EL (cell line): ENCODE data around the gene THOC3.
"Not testable (repeated sequence)": the region's sequence is repeated elsewhere in the genome, so short reads cannot be mapped to it uniquely, and the experiment has no call there.

ENCODE experiments used
- DNase-seq: peaks from one replicate; pipeline ENCODE4 v3.0.0-alpha.2; 2016

The THOC3 gene

GRCh38 chr5:175967471-175968372 is at the start of gene THOC3:
Gene THOC3, minus strand, starts transcription at chr5:175968315. Its CDS starts 107 bp downstream, at chr5:175968208.
- peak; percentile 77 for DNase-seq

- not testable (repeated sequence) for DNase-seq
Measured at GRCh38 chr5:176017324-176017723, 49.2 kb upstream of the THOC3 start.

GRCh38 chr5:176014360-176014759 is 46.2 kb upstream of the THOC3 start:
- not testable (repeated sequence) for DNase-seq

GRCh38 chr5:176011088-176011487 is 43.0 kb upstream of the THOC3 start:
- DNase-seq = not testable (repeated sequence)

GRCh38 chr5:176010202-176010601 is 42.1 kb upstream of the THOC3 start:
- DNase-seq = not testable (repeated sequence)

- not testable (repeated sequence) for DNase-seq
Measured at GRCh38 chr5:176007220-176007619, 39.1 kb upstream of the THOC3 start.

- not testable (repeated sequence) for DNase-seq
Measured at GRCh38 chr5:176006819-176007218, 38.7 kb upstream of the THOC3 start.

GRCh38 chr5:175997979-175998378 is 29.9 kb upstream of the THOC3 start:
- not testable (repeated sequence) for DNase-seq

- not testable (repeated sequence) for DNase-seq
Measured at GRCh38 chr5:175997495-175997894, 29.4 kb upstream of the THOC3 start.

- DNase-seq = not testable (repeated sequence)
Measured at GRCh38 chr5:175996791-175997190, 28.7 kb upstream of the THOC3 start.

- DNase-seq = not testable (repeated sequence)
Measured at GRCh38 chr5:175995506-175995905, 27.4 kb upstream of the THOC3 start.

GRCh38 chr5:175979371-175979995 is 11.4 kb upstream of the THOC3 start:
- not testable (repeated sequence) for DNase-seq

GRCh38 chr5:175968381-175968780 is 266 bp upstream of the THOC3 start:
- not testable (repeated sequence) for DNase-seq

- DNase-seq = not testable (repeated sequence)
Measured at GRCh38 chr5:175962329-175962728, 5.8 kb downstream of the THOC3 start.

GRCh38 chr5:175960228-175960627 is 7.9 kb downstream of the THOC3 start:
- not testable (repeated sequence) for DNase-seq

GRCh38 chr5:175958515-175958914 is 9.6 kb downstream of the THOC3 start:
- not testable (repeated sequence) for DNase-seq

GRCh38 chr5:175954107-175954506 is 14.0 kb downstream of the THOC3 start:
- not testable (repeated sequence) for DNase-seq

- not testable (repeated sequence) for DNase-seq
Measured at GRCh38 chr5:175952810-175953209, 15.3 kb downstream of the THOC3 start.

GRCh38 chr5:175951339-175951969 is 16.7 kb downstream of the THOC3 start:
- DNase-seq = not testable (repeated sequence)

- not testable (repeated sequence) for DNase-seq
Measured at GRCh38 chr5:175948329-175949108, 19.6 kb downstream of the THOC3 start.

- DNase-seq = not testable (repeated sequence)
Measured at GRCh38 chr5:175943253-175943652, 24.9 kb downstream of the THOC3 start.

GRCh38 chr5:175940632-175941031 is 27.5 kb downstream of the THOC3 start:
- DNase-seq = not testable (repeated sequence)
